HS-27A (cell line): ENCODE results near the gene BCAS1.
"Not testable (repeated sequence)": the region's sequence is repeated elsewhere in the genome, so short reads cannot be mapped to it uniquely, and the experiment has no call there.

ENCODE experiments used
- DNase-seq: peaks from one replicate; pipeline ENCODE4 v3.0.0-alpha.2; 2012; ENCODE audit warnings: low read depth, missing footprints

Gene BCAS1

GRCh38 chr20:54014293-54014926 lies 56.0 kb downstream of the BCAS1 start:
- DNase-seq: no peak

DNA sequence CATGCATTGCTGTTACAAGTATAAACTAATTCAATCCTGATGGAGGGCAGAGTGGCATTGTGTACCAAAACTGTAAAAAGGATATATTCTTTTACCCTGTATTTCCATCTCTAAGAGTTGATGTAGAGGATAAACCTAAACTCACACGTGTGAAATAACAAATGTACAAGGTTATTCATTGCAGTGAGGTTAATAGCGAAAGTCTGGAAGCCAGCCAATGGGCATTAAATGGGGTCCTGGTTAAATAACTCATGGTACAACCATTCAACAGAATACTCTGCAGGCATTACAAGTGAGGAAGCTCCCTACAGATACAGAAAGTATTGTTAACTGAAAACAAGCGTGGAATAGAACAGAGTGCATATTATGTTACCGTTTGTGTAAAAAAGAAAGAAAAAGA lies 56.9 kb downstream of the BCAS1 start:
- no peak for DNase-seq

DNA sequence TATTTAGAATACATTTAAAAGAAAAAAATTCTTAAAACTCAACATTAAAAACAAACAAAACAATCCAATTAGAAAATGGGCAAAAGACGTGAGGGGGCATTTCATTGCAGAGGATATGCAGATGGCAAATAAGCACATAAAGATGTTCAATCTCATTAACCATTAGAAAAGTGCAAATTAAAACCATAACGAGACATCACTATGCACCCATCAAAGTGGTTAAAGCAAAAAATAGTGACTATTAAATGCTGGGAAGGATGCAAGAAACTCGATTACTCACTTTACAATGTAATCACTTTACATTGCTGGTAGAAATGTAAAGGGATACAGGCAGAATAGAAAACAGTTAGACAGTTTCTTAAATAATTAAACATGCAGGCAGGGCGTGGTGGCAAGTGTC lies 59.0 kb downstream of the BCAS1 start:
- DNase-seq: no peak

DNA sequence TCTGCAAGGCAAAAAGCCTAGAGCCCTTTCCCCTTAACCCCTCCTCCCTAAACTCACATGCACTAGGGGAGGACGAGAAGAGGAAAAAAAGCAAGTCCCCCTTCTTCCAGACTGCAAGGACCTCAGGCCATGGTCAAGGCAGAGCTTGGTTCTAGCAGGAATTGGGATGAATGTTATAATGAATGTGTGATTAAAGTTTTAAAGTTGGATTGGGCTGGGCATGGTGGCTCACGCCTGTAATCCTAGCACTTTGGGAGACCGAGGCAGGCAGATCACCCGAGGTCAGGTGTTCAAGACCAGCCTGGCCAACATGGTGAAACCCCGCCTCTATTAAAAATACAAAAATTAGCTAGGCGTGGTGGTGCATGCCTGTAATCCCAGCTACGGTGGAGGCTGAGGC lies 64.2 kb downstream of the BCAS1 start:
- not testable (repeated sequence) for DNase-seq

GRCh38 chr20:54005524-54005923 lies 64.9 kb downstream of the BCAS1 start:
- no peak for DNase-seq

DNA sequence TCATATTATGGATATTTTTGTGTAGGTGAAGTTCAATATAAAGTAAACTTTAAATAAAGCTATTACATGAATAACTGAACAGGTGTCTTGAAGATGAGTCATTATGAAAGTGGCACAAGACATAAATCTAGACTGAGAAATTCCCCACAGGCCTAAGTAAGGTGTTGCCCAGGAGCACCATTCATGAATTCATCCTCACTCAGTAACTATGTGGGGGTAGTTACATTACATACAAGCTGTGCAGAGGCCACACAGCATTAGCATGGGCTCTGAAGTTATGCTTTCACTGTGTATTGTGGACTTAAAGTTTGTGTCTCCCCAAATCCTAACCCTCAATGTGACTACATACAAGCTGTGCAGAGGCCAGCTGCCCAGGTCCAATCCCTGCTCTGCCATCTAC lies 65.9 kb downstream of the BCAS1 start:
- no peak for DNase-seq

GRCh38 chr20:54002741-54003140 lies 67.7 kb downstream of the BCAS1 start:
- no peak for DNase-seq

- DNase-seq: no peak
These were observed 68.3 kb downstream of the BCAS1 start for GRCh38 chr20:54002056-54002575.

DNA sequence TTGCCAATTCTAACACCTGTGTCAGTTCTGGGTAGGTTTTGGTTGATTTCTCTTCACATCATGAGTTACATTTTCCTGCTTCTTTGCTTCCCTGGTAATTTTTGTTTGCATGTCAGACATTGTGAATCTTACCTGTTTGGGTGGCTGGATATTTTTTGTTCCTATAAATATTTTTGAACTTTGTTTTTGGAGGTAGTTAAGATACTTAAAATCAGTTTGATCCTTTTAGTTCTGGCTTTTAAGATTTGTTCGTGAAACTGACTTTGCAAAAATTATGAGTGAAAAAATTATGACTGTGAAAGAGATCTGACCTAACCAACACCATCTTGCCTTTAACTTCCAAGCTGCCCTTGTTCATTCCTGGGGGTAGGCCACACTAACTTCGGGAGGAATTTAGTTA lies 69.5 kb downstream of the BCAS1 start:
- no peak for DNase-seq

DNA sequence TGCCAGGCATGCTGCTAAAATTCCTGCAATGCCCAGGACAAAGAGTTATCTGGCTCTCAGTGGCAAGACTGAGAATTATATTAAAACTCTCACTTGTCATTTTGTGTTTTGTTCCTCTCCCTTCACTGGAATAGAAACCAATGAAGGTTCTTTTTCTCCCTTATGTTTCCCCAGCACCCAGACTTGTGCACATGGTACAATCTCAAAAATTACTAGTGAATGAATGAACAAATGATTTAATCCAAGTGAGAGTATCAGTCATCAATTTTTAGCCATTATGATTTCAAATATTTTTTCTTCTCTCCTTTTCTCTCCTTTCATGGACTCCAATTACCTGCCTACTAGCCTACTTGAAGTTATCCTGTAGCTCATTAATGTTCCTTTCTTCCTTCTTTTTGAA lies 70.1 kb downstream of the BCAS1 start:
- DNase-seq: no peak

GRCh38 chr20:53999077-53999476 lies 71.3 kb downstream of the BCAS1 start:
- no peak for DNase-seq

GRCh38 chr20:53996584-53997486 lies 73.6 kb downstream of the BCAS1 start:
- no peak for DNase-seq

DNA sequence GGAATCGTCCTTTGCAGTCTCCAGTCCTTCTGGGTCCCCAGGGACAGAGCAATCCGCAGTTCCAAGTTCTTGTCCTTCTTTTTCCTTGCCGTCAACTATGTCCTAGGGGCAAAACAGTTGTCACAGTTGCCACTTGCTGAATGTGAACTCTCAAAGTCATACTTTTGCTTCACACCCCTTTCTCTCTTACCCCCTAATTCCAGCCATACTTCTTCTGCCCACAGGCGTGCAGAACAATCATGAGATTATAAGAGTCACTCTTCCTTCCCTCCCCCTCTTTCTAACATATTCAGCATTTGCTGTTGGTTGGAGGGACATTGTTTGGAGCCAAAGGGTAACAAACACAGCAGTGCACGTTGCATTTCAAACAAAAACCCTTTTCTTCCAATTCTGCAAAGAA lies 74.4 kb downstream of the BCAS1 start:
- no peak for DNase-seq

DNA sequence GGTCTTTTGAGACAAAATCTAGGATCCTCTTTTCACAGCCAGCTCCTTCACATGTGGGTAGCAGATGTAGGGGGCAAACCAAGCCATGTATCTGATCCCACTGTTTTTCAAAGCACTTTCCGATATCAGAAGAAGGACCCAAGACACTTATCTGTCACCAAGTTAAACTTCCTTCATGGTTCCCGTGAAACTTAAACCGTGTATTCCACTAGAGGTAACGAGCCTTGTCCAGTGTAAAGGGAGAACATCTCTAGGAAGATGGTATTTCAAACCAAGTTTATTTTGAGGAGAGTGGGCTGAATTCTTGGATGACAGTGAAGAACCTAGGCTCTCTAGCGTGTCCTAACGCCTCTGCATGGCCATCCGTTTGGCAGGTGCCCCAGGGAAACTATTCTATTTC lies 76.3 kb downstream of the BCAS1 start:
- no peak for DNase-seq

DNA sequence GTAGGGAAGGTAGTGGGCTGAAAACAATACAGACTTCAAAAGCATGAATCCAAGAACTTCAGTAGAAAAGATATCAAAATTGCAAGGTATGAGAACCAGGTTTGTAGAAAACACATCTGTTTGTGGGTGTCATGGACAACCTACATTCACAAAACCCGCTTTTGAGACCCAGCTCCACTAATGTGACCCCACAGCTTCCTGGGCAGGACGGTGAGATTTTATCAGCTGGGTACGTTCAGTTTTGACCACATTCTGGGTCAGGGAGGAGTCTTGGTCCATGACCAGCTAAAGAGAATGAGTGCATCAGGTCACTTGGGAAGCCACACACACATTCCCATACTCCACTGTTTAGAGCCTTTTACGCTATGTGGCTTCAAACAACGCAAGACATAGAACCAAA lies 77.1 kb downstream of the BCAS1 start:
- no peak for DNase-seq

DNA sequence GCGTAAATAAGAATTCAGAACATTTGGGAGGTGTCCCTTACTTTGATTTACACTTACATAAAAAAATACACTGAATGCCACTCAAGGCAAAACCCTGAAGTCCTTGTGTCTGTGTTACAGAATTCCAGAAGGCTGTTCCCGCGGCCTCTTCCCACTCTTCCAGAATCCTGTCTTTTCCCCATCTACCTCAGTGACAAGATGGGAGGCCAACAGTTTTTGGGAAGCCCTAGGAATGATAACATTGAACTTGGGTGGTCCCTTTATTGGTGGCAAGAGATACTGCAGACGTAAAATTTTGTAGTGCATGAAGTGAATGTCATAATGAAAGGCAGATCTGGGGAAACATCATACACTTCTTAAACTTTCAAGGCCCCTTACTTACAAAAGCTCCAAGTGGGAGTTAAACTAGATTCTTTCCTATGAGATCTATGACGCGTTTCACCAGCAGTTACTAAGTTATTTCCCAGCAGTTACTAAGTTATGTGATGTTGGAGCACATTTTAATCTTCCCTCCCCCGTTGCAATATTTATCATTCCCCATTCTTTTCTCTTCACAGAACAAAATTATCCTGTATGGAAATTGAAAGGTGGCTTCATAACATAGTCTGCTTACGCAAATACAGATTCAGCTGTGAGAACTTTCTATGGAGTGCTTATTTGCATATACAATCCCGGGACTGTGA lies 79.5 kb downstream of the BCAS1 start:
- DNase-seq: no peak

GRCh38 chr20:53990003-53990402 lies 80.4 kb downstream of the BCAS1 start:
- no peak for DNase-seq

- no peak for DNase-seq
These were observed 81.0 kb downstream of the BCAS1 start for GRCh38 chr20:53989401-53989800.

- DNase-seq: no peak
These were observed 84.2 kb downstream of the BCAS1 start for GRCh38 chr20:53986037-53986650.

- DNase-seq: no peak
These were observed 85.3 kb downstream of the BCAS1 start for GRCh38 chr20:53985150-53985518.

DNA sequence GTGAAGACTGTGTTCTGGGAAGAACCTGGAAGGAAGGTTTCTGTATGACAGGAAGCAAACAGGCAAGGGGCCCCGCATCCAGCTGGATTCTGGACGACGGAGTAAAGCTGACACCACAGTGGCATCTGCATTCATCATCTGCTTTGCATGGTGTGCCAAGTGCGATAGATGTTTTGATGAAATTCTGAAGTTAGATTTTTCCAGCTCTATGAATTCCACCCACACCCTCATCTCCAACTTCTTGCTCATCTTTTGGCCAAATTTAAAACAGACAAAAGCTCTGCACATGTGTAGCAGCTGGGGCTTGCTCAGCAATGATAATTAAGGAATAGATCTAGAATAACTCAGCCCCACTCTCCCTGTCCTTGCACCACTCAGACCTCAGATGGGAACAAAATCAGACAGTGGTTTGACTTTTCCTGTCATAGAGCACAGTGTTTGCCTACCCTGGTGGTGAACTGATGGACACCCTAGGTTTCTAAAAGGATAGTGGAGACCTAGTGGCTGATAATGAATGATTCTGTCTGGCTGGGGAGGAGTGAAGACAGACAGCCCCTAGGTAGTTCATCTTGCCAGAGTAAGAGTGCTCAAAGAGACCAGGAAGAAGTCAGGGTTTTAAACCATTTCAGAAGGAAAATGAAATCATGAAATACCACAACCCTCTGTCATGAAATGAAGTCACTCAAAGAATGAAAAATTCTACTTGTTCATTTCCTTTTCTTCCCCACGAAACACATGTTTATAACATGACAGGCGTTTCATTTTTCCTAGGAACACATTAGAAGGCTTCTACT lies 85.8 kb downstream of the BCAS1 start:
- DNase-seq: no peak

- DNase-seq: no peak
These were observed 87.0 kb downstream of the BCAS1 start for GRCh38 chr20:53983401-53983800.
